Colonic mucosa (tissue), 4 donors: ENCODE results near the gene GULP1. TPM values are rescaled to one million over a fixed set of nuclear protein-coding genes. Genes with fewer than 3 reads are reported as not detected.

Experiments
- DNase-seq: peaks from one replicate; pipeline ENCODE4 v3.0.0-alpha.2; 2020
- H3K27ac ChIP-seq: fragments of 200-600 bp; one replicate; pipeline ENCODE4 v1.8.0; 2021
- H3K27me3 ChIP-seq: fragments of 200-600 bp; one replicate; pipeline ENCODE4 v1.8.0; 2021
- H3K36me3 ChIP-seq: fragments of 200-600 bp; one replicate; pipeline ENCODE4 v1.8.0; 2021
- H3K4me1 ChIP-seq: fragments of 200-600 bp; one replicate; pipeline ENCODE4 v1.8.0; 2021; ENCODE audit warnings: mild to moderate bottlenecking
- H3K4me3 ChIP-seq: fragments of 200-600 bp; one replicate; pipeline ENCODE4 v1.8.0; 2021
- H3K9ac ChIP-seq, 2 donors: one replicate each; pipeline ENCODE4 v1.7.0; 2013; ENCODE audit warnings: control low read depth in 2 of 2, low read depth in 2 of 2, low read length in 2 of 2
- H3K9me3 ChIP-seq: fragments of 200-600 bp; one replicate; pipeline ENCODE4 v1.8.0; 2021
- intact Hi-C: fragments of 100-400 bp; cut with DNase I; formaldehyde crosslinking; loops from one replicate; pipeline ENCODE4 v1.14.1; 2022
- total RNA-seq, 2 donors: library from RNA; stranded (reverse); fragmentation: NEBNext Ultra II Directional in 1 of 2; extraction: Animal tissue kit (Norgen Biotek cat#: 25700) in 1 of 2; gene quantifications; one replicate each; pipeline ENCODE4 v1.2.1, GENCODE V29; 2021
- TF ChIP-seq, protein P1 (sequence below): fragments of 200-600 bp; IDR thresholded peaks from one replicate; pipeline ENCODE4 v1.8.0; 2022; ENCODE audit warnings: antibody characterized with exemption, mild to moderate bottlenecking
- donor health status: healthy.
- donor health status: DM: no; HTN: no; CAD: no.
- donor health status: DM: no; HTN: no; CAD: no.

GULP1 gene
- total RNA-seq, 2 donors from 2014 or later = 10.4 to 11.8 TPM

DNA sequence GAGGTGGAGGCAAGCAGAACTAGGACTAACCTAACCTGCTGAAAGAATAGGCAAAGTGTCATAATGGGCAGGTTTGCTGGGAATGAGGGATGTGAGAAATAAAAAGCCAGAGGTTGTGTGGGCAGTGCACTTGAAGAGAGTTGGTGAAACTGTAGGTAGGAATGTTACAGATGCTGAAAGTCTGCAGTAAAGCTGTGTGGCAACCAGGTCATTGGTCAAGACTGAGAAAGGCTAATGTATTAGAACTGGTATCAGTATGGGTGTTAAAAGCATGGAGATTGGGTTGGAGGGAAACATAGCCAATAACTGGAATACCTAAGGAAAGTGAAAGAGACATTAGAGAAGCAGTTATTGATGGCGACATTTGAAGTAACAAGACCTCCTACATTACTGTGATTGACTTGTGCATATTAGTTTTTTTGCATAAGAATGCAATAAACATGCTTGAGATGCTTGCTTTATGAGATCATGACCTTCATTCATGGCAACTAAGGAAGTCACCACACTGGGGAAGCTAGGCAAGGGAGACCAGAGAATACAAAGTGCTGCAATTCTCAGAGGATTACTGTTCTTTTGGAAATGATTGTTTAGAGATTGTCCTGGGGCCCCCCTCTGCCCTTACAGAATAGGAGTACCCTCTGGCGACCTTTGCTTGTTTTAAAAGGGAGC is 11.8 kb downstream of the GULP1 start:
- no peak for DNase-seq
- no peaks in the 10 kb centered on the region for H3K27me3 ChIP-seq
- no peaks in the 10 kb centered on the region for H3K4me1 ChIP-seq
- H3K27ac ChIP-seq = no peak overlapping the region
- H3K36me3 ChIP-seq = no peaks in the 10 kb centered on the region
- intact Hi-C loops = no loop called here
- H3K9me3 ChIP-seq = no peaks in the 10 kb centered on the region
- TF ChIP-seq, protein P1, sequence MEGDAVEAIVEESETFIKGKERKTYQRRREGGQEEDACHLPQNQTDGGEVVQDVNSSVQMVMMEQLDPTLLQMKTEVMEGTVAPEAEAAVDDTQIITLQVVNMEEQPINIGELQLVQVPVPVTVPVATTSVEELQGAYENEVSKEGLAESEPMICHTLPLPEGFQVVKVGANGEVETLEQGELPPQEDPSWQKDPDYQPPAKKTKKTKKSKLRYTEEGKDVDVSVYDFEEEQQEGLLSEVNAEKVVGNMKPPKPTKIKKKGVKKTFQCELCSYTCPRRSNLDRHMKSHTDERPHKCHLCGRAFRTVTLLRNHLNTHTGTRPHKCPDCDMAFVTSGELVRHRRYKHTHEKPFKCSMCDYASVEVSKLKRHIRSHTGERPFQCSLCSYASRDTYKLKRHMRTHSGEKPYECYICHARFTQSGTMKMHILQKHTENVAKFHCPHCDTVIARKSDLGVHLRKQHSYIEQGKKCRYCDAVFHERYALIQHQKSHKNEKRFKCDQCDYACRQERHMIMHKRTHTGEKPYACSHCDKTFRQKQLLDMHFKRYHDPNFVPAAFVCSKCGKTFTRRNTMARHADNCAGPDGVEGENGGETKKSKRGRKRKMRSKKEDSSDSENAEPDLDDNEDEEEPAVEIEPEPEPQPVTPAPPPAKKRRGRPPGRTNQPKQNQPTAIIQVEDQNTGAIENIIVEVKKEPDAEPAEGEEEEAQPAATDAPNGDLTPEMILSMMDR = no peak
- no peak overlapping the region for H3K9ac ChIP-seq
- H3K4me3 ChIP-seq = no peak overlapping the region

DNA sequence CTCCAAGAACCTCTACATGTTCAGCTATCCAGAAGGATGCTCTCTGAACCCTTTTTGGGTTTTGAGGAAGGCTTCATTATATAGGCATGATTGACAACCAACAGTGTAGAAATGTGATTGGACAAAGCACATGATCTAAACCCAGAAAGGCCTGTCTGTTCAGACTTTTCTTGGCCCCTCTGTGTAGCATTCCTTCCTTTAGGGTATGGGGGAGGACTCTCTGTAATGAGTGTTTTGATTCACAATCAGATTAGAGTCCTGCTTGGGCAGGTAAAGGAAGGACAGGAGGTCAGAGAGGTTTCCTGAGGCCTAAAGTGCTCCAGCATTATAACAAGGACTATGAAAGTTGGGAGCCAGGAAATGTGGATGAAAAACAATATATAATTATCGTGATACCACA is 13.6 kb downstream of the GULP1 start:
- TF ChIP-seq, protein P1 = no peak

DNA sequence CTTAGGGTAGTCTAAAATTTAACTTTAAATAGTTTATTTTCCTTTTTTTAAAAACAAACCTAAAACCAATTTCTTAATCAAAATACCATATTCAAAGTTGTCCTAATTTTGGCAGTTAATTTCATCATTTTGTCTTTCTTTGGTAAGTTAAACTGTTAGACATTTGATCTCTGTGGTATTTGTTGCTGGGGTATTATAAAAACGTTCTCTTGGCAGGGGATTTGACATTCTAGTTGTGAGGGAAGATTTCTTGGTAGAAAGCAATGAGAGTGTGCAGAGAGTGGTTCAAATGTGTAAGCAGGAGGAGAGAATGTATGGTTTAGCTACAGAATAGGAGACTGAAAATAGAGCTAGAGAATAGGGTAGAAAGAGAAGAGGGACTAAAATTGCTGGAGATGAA is 14.6 kb downstream of the GULP1 start:
- TF ChIP-seq, protein P1 = no peak
- intact Hi-C loops = no loop called here

More for the DNA sequence above, 13.6 kb downstream of the GULP1 start:
- DNase-seq = no peak
- Histone ChIP-seq H3K9me3 (no peaks in the 10 kb centered on the region), H3K27me3 (no peaks in the 10 kb centered on the region), H3K4me1 (no peaks in the 10 kb centered on the region), H3K4me3 (no peak overlapping the region), H3K36me3 (no peaks in the 10 kb centered on the region), H3K9ac (no peak overlapping the region), H3K27ac (no peak overlapping the region)
- intact Hi-C loops = no loop called here

DNA sequence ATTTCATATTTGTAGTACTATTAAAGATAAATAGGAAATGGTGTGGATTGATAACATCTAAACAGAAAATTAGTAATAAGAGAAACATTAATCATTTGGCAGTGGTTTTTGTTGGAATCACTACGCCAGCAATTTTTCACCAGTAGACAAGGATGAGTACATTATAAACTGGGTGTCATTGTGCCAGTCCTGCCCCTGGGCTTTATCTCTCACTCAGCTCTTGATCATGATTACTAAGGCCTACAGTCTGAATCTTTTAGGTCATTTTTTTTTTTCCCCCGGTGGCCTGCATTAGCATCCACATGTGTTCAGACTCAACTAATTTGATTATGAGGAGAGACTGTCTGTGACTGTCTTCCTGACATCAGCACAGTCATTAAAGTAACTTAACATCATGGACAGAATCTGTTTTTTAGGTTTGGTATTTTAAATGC is 16.2 kb downstream of the GULP1 start:
- no peaks in the 10 kb centered on the region for H3K9me3 ChIP-seq
- H3K27ac ChIP-seq = no peak overlapping the region
- intact Hi-C loops = no loop called here
- no peak overlapping the region for H3K4me3 ChIP-seq
- no peak for DNase-seq
- H3K4me1 ChIP-seq = no peaks in the 10 kb centered on the region
- H3K36me3 ChIP-seq = no peaks in the 10 kb centered on the region
- no peaks in the 10 kb centered on the region for H3K27me3 ChIP-seq
- TF ChIP-seq, protein P1 = no peak
- H3K9ac ChIP-seq = no peak overlapping the region

More for the DNA sequence above, 14.6 kb downstream of the GULP1 start:
- no peak for DNase-seq
- Histone ChIP-seq H3K36me3 (no peaks in the 10 kb centered on the region), H3K4me3 (no peak overlapping the region), H3K27ac (no peak overlapping the region), H3K9ac (no peak overlapping the region), H3K9me3 (no peaks in the 10 kb centered on the region), H3K27me3 (no peaks in the 10 kb centered on the region), H3K4me1 (no peaks in the 10 kb centered on the region)

DNA sequence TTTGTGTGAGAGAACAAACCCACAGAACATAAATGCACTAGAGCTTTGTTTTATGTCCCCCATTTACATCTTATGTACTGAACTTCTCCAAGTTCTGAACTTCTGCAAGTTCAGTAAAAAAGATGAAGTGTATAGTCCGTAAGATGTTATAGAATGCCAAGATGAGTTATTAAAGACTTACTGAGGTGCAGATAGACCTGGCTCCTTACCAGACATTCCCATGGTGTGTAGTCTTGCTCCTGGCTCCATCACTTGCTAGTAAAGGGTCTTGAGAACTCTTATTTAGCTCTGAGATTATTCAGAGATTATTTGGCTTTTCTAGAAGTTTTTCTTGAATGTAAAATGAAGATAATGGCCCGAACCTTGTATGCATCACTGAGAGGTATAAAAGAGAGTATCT is 16.8 kb downstream of the GULP1 start:
- H3K36me3 ChIP-seq = no peaks in the 10 kb centered on the region
- H3K9me3 ChIP-seq = no peaks in the 10 kb centered on the region
- TF ChIP-seq, protein P1 = no peak
- no peak for DNase-seq
- intact Hi-C loops = no loop called here
- no peaks in the 10 kb centered on the region for H3K27me3 ChIP-seq
- no peak overlapping the region for H3K9ac ChIP-seq
- no peak overlapping the region for H3K27ac ChIP-seq
- no peaks in the 10 kb centered on the region for H3K4me1 ChIP-seq
- H3K4me3 ChIP-seq = no peak overlapping the region
